Kidney (tissue), 14 donors: ENCODE measurements around the gene LCTL. TPM values are rescaled to one million over a fixed set of nuclear protein-coding genes. Genes with fewer than 3 reads are reported as not detected.
A peak's percentile ranks its signal among the peaks of the same experiment; 100 is the strongest.
"Not testable (repeated sequence)": the region's sequence is repeated elsewhere in the genome, so short reads cannot be mapped to it uniquely, and the experiment has no call there.

Source experiments
- DNase-seq, 5 donors: peaks; one replicate each; pipeline ENCODE4 v3.0.0-alpha.2; 2013 to 2020
- FAIRE-seq: peaks from 2 replicates; lab custom pipeline; 2012; peaks lifted over from hg19 to GRCh38; lab: Jason Lieb, UNC
- H3K27ac ChIP-seq, 2 donors: one replicate each; pipeline ENCODE4 v1.7.0; 2013; ENCODE audit warnings: low read depth in 2 of 2, low read length in 2 of 2, inconsistent platforms in 1 of 2
- H3K27me3 ChIP-seq: one replicate; pipeline ENCODE4 v1.7.1; 2013; ENCODE audit warnings: low read length, inconsistent platforms; ENCODE audit not compliant: control insufficient read depth, insufficient read depth
- H3K36me3 ChIP-seq, 3 donors: one replicate each; pipeline versions ENCODE4 v1.7.0 to v1.7.1; 2013; ENCODE audit warnings: low read length in 3 of 3, control low read depth in 1 of 3, inconsistent platforms in 1 of 3; ENCODE audit not compliant: insufficient read depth in 3 of 3, control insufficient read depth in 2 of 3
- H3K4me1 ChIP-seq, 3 donors: one replicate each; pipeline versions ENCODE4 v1.7.0 to v1.7.1; 2013; ENCODE audit warnings: low read length in 3 of 3, inconsistent platforms in 1 of 3, low read depth in 1 of 3; ENCODE audit not compliant: control insufficient read depth in 2 of 3, insufficient read depth in 2 of 3
- H3K4me3 ChIP-seq, 3 donors: one replicate each; pipeline versions ENCODE4 v1.7.0 to v1.8.1; 2013; ENCODE audit warnings: low read length in 3 of 3, control low read depth in 1 of 3, inconsistent platforms in 1 of 3
- H3K9ac ChIP-seq, 3 donors: one replicate each; pipeline versions ENCODE4 v1.7.0 to v1.7.1; 2013; ENCODE audit warnings: low read length in 3 of 3, control low read depth in 1 of 3, inconsistent platforms in 1 of 3
- H3K9me3 ChIP-seq, 3 donors: one replicate each; pipeline versions ENCODE4 v1.7.0 to v1.7.1; 2013; ENCODE audit warnings: low read length in 3 of 3, control low read depth in 1 of 3, inconsistent platforms in 1 of 3; ENCODE audit not compliant: control insufficient read depth in 2 of 3, insufficient read depth in 1 of 3
- CTCF ChIP-seq: IDR thresholded peaks from 3 replicates; pipeline ENCODE4 v1.5.1; 2012; ENCODE audit warnings: mild to moderate bottlenecking, moderate library complexity, borderline replicate concordance; ENCODE audit not compliant: insufficient read depth; ENCODE audit errors: extremely low read depth
- intact Hi-C: fragments of 100-400 bp; cut with DNase I; formaldehyde crosslinking; loops from one replicate; pipeline ENCODE4 v1.11.1; 2022
- polyA plus RNA-seq: library from polyadenylated mRNA; stranded (reverse); fragments of 350-450 nt; fragmentation: Illumina TruSeq; extraction: RNeasy Lipid Tissue Mini Kit (QIAGEN cat#74804); gene quantifications from one replicate; pipeline ENCODE4 v1.2.3, GENCODE V29; 2014; ENCODE audit warnings: low read depth, low replicate concordance; ENCODE audit not compliant: insufficient read depth
- total RNA-seq: library from RNA; stranded (reverse); fragmentation: NEBNext Ultra II Directional; extraction: Animal tissue kit (Norgen Biotek cat#: 25700); gene quantifications from one replicate; pipeline ENCODE4 v1.2.1, GENCODE V29; 2021
- donor health status: control.
- donor health status: control.
- donor health status: control.
- donor health status: control.
- donor health status: control.
- donor health status: DM: yes; HTN: yes; CAD: no.
- donor health status: Normal renal cell carcinoma (clear cell type).

The LCTL gene
- total and polyA plus RNA-seq, 2 donors from 2014 or later = not detected

GRCh38 chr15:66592505-66593218, 26.9 kb upstream of the LCTL start:
- intact Hi-C loops = no loop called here
- no peak for TF ChIP-seq CTCF
- Histone ChIP-seq H3K27ac (no peak overlapping the region), H3K36me3 (no peaks in the 10 kb centered on the region), H3K9me3 (no peaks in the 10 kb centered on the region), H3K27me3 (no peaks in the 10 kb centered on the region), H3K9ac (no peak overlapping the region), H3K4me1 (peaks cover 0 to 2% (median 0%) of the 10 kb centered on the region in 3 donors), H3K4me3 (no peak overlapping the region)
- DNase-seq (peak in 1 of 5 donors; percentile 37), FAIRE-seq (no peak)

GRCh38 chr15:66591322-66591862, 25.6 kb upstream of the LCTL start:
- no peaks in the 10 kb centered on the region for H3K36me3 ChIP-seq
- H3K27me3 ChIP-seq = no peaks in the 10 kb centered on the region
- no peak overlapping the region for H3K27ac ChIP-seq
- FAIRE-seq = no peak
- intact Hi-C loops = no loop called here
- peaks cover 0 to 2% (median 0%) of the 10 kb centered on the region in 3 donors for H3K4me1 ChIP-seq
- no peak overlapping the region for H3K4me3 ChIP-seq
- no peaks in the 10 kb centered on the region for H3K9me3 ChIP-seq
- DNase-seq = peak in 1 of 5 donors; percentile 6
- H3K9ac ChIP-seq = no peak overlapping the region
- no peak for TF ChIP-seq CTCF

GRCh38 chr15:66590435-66590834, 24.6 kb upstream of the LCTL start:
- DNase-seq (no peak), FAIRE-seq (no peak)
- Histone ChIP-seq H3K27me3 (no peaks in the 10 kb centered on the region), H3K27ac (no peak overlapping the region), H3K4me1 (peaks cover 0 to 2% (median 0%) of the 10 kb centered on the region in 3 donors), H3K4me3 (no peak overlapping the region), H3K36me3 (no peaks in the 10 kb centered on the region), H3K9me3 (no peaks in the 10 kb centered on the region), H3K9ac (no peak overlapping the region)
- intact Hi-C loops = no loop called here
- TF ChIP-seq CTCF = no peak

- H3K9ac ChIP-seq, H3K27me3 ChIP-seq, H3K9me3 ChIP-seq, H3K36me3 ChIP-seq, H3K4me1 ChIP-seq, H3K27ac ChIP-seq, FAIRE-seq, H3K4me3 ChIP-seq, intact Hi-C loops: not testable (repeated sequence)
- peak in 1 of 5 donors; percentile 12 for DNase-seq
Observed at GRCh38 chr15:66589429-66589828, 23.6 kb upstream of the LCTL start.
